ENCODE measurements around the gene ZFYVE19. TPM values are rescaled to one million over a fixed set of nuclear protein-coding genes. Genes with fewer than 3 reads are reported as not detected.

Gene ZFYVE19, protein sequence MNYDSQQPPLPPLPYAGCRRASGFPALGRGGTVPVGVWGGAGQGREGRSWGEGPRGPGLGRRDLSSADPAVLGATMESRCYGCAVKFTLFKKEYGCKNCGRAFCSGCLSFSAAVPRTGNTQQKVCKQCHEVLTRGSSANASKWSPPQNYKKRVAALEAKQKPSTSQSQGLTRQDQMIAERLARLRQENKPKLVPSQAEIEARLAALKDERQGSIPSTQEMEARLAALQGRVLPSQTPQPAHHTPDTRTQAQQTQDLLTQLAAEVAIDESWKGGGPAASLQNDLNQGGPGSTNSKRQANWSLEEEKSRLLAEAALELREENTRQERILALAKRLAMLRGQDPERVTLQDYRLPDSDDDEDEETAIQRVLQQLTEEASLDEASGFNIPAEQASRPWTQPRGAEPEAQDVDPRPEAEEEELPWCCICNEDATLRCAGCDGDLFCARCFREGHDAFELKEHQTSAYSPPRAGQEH
- 23.2 and 24.7 TPM in 2 replicates for total RNA-seq

DNA sequence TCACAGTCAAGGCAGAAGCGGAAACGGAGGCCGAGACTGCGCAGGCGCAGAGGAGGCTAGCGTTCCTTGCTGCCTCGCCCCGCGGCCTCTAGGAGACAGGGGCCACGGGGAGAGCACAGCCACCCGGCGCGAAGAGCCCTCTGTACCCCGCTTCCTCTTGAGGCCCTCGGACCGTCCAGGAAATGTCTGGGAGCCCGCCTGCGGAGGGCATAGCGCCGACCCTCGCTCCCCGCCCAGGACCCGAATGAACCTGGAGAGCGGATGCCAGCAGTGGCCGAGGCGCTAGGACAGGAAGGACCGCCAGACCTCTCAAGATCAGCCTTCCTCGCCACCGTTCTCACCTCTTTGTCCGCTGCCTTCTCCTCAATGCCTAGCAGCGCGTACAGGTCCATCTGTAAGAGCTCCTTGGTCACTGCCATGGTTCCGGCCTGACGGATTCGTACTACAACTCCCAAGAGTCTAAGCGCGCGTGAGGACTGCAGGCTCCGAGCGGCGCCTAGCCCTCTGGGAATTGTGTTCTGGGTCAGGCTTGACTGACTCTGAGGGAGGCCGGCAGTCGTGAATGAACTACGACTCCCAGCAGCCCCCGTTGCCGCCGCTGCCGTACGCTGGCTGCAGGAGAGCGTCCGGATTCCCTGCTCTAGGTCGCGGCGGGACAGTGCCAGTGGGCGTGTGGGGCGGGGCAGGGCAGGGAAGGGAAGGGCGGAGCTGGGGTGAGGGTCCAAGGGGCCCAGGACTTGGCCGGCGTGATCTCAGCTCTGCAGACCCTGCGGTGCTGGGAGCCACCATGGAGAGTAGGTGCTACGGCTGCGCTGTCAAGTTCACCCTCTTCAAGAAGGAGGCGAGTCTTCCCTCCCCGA is at the start of gene ZFYVE19, which contains the start of gene DNAJC17:
Gene ZFYVE19, plus strand, starts transcription at position 62 of the 860 bp plus-strand sequence. Its CDS starts 501 bp downstream, at position 563.
Gene DNAJC17, minus strand, starts transcription at position 446 of the 860 bp plus-strand sequence. Its CDS starts 27 bp downstream, at position 419.

DNA sequence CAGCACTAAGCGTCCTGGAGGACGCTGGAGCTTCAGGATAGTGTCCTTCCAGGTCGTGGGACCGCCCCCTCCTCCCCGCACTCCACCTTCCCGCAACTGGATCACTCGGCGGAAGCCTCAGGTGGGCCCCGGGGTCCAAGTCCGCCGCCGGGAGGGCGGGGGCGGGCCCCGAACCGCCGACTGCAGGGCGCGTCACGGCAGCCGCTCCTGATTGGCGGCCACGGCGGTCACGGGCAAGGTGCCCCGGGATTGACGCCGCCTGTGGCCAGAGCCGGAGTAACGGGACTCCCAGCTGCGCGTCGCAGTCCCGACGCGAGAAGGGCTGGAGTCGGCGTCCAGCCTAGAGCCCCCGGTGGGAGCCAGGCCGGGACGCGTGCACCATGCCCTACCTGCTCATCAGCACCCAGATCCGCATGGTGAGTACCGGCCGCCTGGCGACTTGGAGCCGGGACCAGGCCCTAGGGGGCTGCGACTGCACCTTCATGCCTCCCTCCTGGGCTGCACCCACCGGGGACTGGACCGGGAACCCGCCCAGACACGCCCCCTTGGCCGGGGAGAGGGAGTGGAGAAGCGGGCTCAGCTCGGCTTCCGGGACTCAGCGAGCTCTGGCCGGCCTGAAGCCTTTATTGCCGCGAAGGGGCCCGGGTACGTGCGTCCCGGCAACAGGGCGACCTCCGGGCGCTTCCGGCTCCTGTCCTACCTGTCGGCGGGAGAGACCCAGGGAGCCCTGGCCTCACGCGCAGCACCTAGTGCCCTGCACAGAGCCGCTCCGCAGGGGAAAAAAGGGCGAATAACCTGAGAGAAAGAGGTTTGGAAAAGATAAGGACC is 42.9 kb upstream of the ZFYVE19 start, which contains the start of gene GCHFR:
Gene GCHFR, plus strand, starts transcription at position 268 of the 828 bp plus-strand sequence. Its CDS starts 113 bp downstream, at position 381.

DNA sequence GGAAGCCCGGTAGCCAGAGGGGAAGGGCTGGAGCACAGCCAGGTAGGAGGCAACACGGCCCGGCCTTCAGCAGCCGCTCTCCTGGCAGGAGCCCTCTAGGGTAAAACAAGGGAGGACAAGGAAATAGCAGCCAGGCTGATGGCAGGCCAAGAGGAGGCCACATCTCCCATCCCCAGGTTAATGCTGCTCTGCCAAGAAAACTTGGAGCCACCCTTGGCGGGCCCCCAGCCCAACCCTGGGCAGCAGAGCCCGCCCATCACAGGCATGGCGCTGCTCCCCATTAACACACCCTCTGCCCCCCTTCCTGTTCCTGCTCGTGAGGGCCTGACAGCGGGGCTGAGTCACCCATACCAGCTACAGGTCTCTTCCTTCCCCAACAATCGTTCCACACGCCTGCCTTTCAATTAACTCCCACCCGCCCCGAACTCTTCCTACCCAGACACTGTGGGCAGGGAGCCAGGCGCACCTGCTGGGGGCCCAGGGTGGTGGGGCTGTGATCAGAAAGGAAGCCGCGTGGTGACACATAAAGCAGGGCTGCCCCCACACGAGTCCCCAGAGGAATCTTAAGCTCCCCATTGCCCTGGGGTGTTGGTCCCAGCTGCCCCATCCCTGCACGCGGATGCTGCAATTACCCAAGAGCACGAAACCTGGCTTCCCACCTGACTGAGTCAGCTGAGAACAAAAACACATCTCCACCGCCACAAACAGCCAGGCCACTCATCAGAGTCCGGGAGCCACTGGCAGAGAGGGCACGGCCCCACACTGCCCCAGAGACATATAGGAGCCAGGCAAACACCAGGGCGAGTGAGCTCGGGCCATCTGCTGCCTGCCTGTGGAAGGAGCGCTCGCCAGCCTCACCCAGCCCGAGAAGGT is 37.4 kb upstream of the ZFYVE19 start, which contains the start of gene C15orf62:
Gene C15orf62, plus strand, starts transcription at position 707 of the 873 bp plus-strand sequence. CDS start 516 bp downstream, outside the sequence.

DNA sequence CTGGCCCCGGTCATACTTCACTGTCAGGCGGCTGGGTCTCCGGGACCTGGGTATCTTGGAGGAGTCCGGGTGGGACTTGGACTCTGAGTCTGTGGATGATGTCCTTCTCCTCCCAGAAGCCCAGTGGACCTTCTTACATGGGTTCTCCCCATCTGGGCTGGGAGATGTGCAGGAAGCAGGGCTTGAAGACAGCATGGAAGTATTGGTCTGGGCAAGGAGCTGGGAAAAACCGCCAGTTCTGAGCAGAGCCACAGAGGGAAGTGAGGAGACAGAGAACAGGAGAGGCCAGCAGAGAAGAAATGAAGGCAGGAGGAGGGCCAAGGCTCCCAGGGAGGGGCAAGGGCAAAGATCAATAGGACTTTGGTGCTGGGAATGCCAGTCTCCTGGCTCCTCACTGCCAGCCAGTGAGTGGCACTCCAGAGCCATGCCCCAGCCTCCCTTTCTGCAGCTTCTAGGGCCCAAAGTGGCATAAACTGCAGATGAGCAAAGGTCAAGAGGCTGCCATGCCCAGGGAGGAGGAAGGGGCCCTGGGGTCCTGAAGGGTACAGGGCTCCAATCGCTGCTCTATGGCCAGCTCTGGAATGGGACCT is 21.7 kb downstream of the ZFYVE19 start, which contains the start of gene PPP1R14D:
Gene PPP1R14D, minus strand, starts transcription at position 262 of the 590 bp plus-strand sequence. Its CDS starts 67 bp downstream, at position 195.

DNA sequence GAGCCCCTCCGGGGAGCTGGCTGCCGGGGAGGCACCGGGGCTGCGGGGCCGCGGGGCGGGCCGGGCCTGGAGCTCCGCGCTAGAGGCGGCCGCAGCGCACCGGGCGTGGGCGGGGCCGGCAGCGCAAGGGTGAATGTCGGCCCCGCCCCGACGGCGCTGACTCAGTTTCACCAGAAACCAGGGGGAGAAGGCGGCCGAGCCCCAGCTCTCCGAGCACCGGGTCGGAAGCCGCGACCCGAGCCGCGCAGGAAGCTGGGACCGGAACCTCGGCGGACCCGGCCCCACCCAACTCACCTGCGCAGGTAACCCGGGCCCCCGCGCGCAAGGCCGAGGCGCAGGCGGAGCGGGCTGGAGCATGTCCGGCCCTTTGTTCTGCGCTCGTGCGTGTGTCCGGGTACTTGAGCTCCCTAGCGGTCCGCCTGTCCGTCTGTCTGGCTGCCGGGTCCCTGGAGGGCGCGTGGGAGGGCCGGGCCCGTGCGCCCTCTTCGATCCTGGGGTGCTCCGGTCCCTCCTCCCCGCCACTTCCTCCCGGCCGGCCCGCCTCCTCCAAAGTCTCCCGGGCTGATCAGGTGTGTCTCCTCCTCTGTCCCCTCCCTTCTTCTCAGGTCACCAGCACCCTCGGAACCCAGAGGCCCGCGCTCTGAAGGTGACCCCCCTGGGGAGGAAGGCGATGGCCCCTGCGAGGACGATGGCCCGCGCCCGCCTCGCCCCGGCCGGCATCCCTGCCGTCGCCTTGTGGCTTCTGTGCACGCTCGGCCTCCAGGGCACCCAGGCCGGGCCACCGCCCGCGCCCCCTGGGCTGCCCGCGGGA is 37.2 kb downstream of the ZFYVE19 start, which contains the start of gene SPINT1:
Gene SPINT1, plus strand, starts transcription at position 164 of the 811 bp plus-strand sequence. Its CDS starts 507 bp downstream, at position 671.

Other genes with a start within 250 kb of the ZFYVE19 start
- 15.3 and 20.9 TPM in 2 replicates for gene CCDC32, start 242.0 kb upstream of the ZFYVE19 start, total RNA-seq
- gene RPUSD2, start 237.8 kb upstream of the ZFYVE19 start, total RNA-seq = 13.9 and 14.0 TPM in 2 replicates
- 8.2 and 20.7 TPM in 2 replicates for gene KNL1, start 212.8 kb upstream of the ZFYVE19 start, total RNA-seq
- gene RAD51, start 111.9 kb upstream of the ZFYVE19 start, total RNA-seq = 3.7 and 7.6 TPM in 2 replicates
- 21.6 and 24.5 TPM in 2 replicates for gene RMDN3, start 51.8 kb upstream of the ZFYVE19 start, total RNA-seq
- 6.4 and 7.8 TPM in 2 replicates for gene GCHFR, start 43.0 kb upstream of the ZFYVE19 start, total RNA-seq
- gene C15orf62, start 37.1 kb upstream of the ZFYVE19 start, total RNA-seq = 0.63 and 0.66 TPM in 2 replicates
- 29.6 and 45.4 TPM in 2 replicates for gene DNAJC17, start 384 bp downstream of the ZFYVE19 start, total RNA-seq
- not detected in 2 replicates for gene PPP1R14D, start 21.6 kb downstream of the ZFYVE19 start, total RNA-seq
- gene SPINT1, start 37.0 kb downstream of the ZFYVE19 start, total RNA-seq = 0.45 and 0.56 TPM in 2 replicates
- gene RHOV, start 67.1 kb downstream of the ZFYVE19 start, total RNA-seq = under 0.01 and 0.09 TPM in 2 replicates
- gene VPS18, start 87.4 kb downstream of the ZFYVE19 start, total RNA-seq = 43.6 and 45.4 TPM in 2 replicates
- 33.8 and 103 TPM in 2 replicates for gene DLL4, start 122.3 kb downstream of the ZFYVE19 start, total RNA-seq
- 2.7 and 11.2 TPM in 2 replicates for gene CHAC1, start 146.4 kb downstream of the ZFYVE19 start, total RNA-seq